RWPE2 (cell line): Measurements from ENCODE around the gene NMNAT2.

ENCODE experiments used
- ATAC-seq: fragments of 200-7000 bp; cut with Tn5 transposase; 3 replicates; pipeline ENCODE4 v1.9.1; 2021; ENCODE audit warnings: low read depth
- DNase-seq: peaks from one replicate; pipeline ENCODE4 v3.0.0-alpha.2; 2020; ENCODE audit warnings: low spot score
- H3K27ac ChIP-seq: fragments of 450-650 bp; 2 replicates; pipeline ENCODE4 v1.5.1; 2017; ENCODE audit warnings: mild to moderate bottlenecking; ENCODE audit not compliant: poor library complexity, severe bottlenecking
- H3K27me3 ChIP-seq: fragments of 250-450 bp; sonication (Bioruptor Pico); 2 replicates; pipeline ENCODE4 v1.5.1; 2021; ENCODE audit warnings: mild to moderate bottlenecking, moderate library complexity; ENCODE audit not compliant: insufficient read depth, poor library complexity, severe bottlenecking
- H3K36me3 ChIP-seq: fragments of 250-450 bp; sonication (Bioruptor Pico); 2 replicates; pipeline ENCODE4 v1.5.1; 2020; ENCODE audit warnings: low read depth, mild to moderate bottlenecking, moderate library complexity
- H3K4me1 ChIP-seq: fragments of 250-450 bp; sonication (Bioruptor Pico); 2 replicates; pipeline ENCODE4 v1.5.1; 2021; ENCODE audit warnings: mild to moderate bottlenecking, moderate library complexity; ENCODE audit not compliant: insufficient read depth, poor library complexity, severe bottlenecking
- H3K4me3 ChIP-seq: fragments of 250-450 bp; sonication (Bioruptor Pico); 2 replicates; pipeline ENCODE4 v1.5.1; 2021; ENCODE audit warnings: mild to moderate bottlenecking, moderate library complexity; ENCODE audit not compliant: severe bottlenecking
- H3K9me3 ChIP-seq: fragments of 250-450 bp; sonication (Bioruptor Pico); 2 replicates; pipeline ENCODE4 v1.5.1; 2021; ENCODE audit warnings: mild to moderate bottlenecking, moderate library complexity; ENCODE audit not compliant: severe bottlenecking
- TF ChIP-seq, protein P1 (sequence below): fragments of 450-650 bp; IDR thresholded peaks from one replicate; pipeline ENCODE4 v1.5.1; 2017; ENCODE audit warnings: mild to moderate bottlenecking, moderate library complexity; ENCODE audit not compliant: poor library complexity, severe bottlenecking

The NMNAT2 gene

DNA sequence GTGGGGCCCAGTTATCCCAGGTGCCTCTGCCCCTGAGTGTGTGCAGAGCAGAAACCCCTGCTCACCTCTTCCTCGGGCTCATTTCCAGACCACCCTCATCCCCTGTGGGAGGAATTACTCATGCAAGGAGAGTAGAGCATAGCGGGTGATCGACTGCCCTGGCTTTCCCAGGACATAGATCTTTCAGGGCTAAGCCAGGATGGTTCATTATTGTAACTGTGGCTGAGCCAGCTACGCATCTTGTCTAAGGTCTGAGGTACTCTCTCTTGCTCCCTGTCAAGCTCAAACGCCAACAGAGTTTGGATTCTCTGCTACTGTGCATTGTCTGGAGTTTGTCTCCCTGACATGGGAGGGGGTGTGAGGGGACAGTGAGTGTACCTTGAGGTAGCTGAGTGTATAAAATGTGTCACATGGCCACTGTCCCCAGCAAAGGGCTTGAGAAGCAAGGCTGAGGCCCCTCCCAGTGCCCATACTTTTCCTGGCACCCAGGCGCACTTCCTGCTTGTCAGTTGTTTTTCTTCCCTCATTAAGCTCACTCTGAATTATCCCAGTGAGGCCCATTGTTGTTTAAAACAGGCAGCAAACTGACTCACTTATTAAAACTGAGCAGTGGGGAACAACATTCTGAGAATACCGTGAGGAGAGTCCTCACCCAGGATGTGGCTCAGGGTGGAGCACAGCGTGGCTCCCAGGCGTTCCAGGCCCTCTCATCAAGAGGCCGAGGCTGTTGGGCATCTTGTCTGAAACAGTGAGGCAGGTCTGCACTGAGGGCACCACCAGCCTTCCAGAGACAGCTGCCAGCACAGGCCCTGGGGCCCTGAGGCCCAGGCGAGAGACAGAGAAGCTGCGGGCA is 139.2 kb downstream of the NMNAT2 start:
- DNase-seq (peak; percentile 75), ATAC-seq (peak; percentile 72)
- Histone ChIP-seq H3K27me3 (no peaks in the 10 kb centered on the region), H3K36me3 (no peaks in the 10 kb centered on the region), H3K27ac (peak overlapping the region; percentile 97), H3K9me3 (no peaks in the 10 kb centered on the region), H3K4me3 (no peak overlapping the region), H3K4me1 (peaks cover 39% of the 10 kb centered on the region)
- TF ChIP-seq, protein P1, sequence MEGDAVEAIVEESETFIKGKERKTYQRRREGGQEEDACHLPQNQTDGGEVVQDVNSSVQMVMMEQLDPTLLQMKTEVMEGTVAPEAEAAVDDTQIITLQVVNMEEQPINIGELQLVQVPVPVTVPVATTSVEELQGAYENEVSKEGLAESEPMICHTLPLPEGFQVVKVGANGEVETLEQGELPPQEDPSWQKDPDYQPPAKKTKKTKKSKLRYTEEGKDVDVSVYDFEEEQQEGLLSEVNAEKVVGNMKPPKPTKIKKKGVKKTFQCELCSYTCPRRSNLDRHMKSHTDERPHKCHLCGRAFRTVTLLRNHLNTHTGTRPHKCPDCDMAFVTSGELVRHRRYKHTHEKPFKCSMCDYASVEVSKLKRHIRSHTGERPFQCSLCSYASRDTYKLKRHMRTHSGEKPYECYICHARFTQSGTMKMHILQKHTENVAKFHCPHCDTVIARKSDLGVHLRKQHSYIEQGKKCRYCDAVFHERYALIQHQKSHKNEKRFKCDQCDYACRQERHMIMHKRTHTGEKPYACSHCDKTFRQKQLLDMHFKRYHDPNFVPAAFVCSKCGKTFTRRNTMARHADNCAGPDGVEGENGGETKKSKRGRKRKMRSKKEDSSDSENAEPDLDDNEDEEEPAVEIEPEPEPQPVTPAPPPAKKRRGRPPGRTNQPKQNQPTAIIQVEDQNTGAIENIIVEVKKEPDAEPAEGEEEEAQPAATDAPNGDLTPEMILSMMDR: no peak

DNA sequence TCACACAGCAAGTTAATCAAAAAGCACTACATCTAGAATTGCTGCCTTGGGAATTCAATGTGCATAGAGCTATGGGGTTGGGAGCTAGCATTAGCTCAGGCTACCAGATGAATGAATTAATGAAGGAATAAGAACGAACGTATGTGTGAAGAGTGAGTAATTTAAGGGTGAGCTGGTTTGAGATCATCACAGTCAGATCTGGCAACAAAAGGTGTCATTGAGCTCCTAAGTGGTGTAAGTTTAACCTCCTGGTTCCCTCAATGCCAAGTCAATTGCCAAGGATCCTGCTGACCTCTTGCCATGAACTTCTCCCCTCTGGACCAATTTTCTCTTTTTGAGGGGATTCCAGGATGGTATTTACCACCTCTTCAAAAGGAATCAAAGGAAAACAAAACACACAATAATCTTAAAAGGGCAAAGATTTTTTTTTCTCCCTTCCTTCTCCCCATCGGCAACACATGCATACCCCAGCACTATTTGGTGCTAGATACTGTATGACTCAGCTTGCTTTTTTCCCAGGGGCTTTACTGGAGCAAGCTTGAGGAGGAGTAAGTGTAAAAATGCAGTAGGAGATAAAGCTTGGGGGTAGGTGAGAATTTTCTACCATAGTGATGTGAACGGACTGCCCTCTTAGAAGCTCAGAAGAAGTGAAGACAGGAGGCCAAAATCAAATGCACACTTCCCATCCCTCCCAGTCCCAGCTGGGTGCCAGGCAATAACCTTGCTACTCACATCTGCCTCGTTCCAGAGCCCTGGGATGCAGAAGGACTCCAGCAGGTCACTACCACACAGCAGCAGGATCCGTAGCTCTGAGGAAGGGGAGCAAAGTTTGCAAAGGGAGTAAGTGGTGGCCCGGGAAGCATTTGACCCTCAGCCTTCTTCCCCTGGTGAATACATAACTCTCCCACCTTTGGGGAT is 140.1 kb downstream of the NMNAT2 start:
- ATAC-seq (no peak), DNase-seq (no peak)
- H3K36me3 ChIP-seq: no peaks in the 10 kb centered on the region
- peaks cover 38% of the 10 kb centered on the region for H3K4me1 ChIP-seq
- no peaks in the 10 kb centered on the region for H3K9me3 ChIP-seq
- TF ChIP-seq, protein P1: no peak
- H3K27ac ChIP-seq: peak overlapping the region; percentile 97
- no peak overlapping the region for H3K4me3 ChIP-seq
- H3K27me3 ChIP-seq: no peaks in the 10 kb centered on the region

DNA sequence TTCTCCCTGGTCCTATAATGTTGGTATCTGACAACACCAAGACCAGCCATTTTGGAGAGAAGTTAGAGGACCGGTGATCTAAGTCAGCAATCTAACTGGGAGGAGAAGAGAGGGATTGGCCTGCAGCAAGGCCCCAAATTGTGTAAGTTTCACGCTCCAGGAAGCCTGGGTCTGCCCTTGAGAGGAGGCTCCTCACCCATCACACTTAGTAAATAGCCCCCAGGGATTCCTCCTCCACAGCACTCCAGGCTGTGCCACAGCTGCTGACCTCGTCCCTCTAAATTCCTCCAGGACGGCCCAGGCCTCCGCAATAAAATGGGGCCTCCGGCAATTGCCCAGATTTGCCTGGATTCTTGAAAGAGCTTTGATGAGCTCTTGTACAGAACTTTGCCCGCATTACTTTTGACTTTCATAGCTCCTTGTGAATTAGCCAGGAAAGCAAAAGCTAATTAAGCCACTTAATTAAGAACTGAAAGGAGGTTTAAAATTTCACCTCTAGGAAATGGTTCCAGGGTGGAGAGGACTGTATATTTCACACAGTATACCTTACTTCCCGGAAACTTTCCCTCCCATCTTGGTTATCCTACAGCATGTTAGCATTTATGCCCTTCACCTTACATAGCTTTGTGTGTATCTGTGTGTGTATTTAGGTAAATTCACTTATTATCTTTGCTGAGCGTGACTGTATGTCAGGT is 141.6 kb downstream of the NMNAT2 start:
- no peak for ATAC-seq
- TF ChIP-seq, protein P1: no peak
- no peaks in the 10 kb centered on the region for H3K9me3 ChIP-seq
- no peaks in the 10 kb centered on the region for H3K27me3 ChIP-seq
- no peaks in the 10 kb centered on the region for H3K36me3 ChIP-seq
- H3K4me3 ChIP-seq: no peak overlapping the region
- H3K4me1 ChIP-seq: peaks cover 48% of the 10 kb centered on the region
- no peak overlapping the region for H3K27ac ChIP-seq
- DNase-seq: no peak

DNA sequence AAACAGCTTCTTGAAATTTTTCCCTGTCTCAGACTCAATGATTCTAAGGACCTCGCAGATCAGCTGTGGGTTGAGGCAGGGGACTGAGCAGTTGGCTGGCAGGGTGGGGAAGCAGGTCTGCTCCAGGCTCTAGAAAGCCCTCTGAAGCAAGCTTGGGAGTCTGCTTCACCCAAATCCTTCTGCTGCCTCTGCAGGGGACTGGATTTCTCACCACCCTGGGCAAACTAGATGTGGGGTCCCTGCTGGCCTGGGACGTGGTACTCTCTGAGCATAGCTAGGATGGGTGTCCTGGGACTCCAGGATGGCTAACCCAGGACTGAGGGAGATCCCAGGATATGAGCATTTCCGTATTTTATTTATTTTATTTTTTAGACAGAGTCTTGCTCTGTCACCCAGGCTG is 142.9 kb downstream of the NMNAT2 start:
- ATAC-seq: no peak
- no peaks in the 10 kb centered on the region for H3K27me3 ChIP-seq
- TF ChIP-seq, protein P1: no peak
- H3K4me1 ChIP-seq: peaks cover 57% of the 10 kb centered on the region
- H3K27ac ChIP-seq: no peak overlapping the region
- no peak overlapping the region for H3K4me3 ChIP-seq
- H3K36me3 ChIP-seq: no peaks in the 10 kb centered on the region
- DNase-seq: no peak
- H3K9me3 ChIP-seq: no peaks in the 10 kb centered on the region
